ENCODE results near the gene MMP15.

MMP15 gene

DNA sequence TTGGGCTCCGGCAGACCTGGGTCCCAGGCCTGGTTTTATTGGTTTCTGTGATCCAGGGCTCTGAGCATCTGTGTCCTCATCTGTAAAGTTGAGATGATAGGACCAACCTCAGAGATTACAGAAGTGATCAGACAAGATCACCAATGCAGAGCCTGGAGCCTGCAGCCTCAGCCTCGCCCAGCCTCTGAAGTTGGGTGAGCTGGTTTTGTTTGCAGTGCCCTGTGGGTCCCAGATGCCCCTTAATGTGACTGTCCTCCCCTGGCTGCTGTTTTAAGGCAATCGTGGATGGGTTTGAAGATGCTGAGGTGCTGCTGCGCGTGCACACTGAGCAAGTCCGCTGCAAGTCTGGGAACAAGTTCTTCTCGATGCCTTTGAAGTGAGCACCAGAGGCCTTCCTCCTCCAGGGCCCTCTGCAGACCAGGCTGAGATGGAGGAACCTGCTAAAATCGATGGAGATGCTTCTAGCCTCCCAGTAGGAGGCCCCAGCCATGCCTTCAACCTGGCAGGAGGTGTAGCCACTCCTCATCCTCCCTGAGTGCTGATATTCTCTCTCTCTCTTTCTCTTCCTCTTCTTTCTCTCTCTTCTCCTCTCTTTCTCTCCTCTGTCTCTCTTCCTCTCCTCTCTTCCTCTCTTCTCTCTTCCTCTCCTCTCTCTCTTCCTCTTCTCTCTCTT is 5.6 kb upstream of the MMP15 start:
- no peak for DNase-seq (ENCODE audit: low spot score)

DNA sequence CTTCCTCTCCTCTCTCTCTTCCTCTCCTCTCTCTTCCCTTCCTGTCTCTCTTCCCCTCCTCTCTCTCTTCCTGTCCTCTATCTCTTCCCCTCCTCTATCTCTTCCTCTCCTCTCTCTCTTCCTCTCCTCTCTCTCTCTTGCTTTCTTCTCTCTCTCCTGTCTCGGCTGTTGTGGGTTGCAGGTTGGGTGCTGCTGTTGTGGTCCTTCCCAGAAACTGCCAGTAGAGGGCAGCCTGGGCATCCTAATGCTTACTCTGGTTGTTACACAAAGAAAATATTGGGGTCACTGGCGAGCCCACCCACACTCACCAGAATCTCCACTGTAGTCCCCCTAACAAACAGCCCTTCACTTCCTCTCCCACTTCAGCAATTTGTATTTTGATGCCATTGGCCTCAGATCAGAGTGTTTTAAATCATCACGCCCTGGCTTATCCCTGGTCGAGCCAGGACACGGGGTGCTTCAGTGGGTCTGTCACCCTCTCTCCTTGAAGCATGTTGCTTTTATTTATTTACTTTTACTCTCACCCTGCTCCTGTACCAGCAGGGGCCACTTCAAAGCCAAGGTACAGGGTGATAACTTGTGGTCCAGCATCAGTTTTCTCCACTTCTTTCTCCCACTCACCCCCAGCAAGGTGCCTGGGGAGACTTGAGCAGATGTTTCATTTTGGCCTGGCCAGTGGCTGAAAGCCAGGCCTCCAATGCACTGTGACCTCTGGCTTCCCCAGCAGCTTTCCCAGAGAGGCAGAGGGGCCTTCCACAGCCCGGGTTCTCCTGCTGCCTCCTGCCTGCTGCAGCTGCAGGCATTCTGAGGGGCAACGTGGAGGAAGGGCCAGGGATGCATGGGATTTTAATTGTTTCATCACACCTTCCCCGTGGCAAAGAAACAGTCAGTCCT is 4.7 kb upstream of the MMP15 start:
- peak; percentile 82 for DNase-seq (ENCODE audit: low spot score)

DNA sequence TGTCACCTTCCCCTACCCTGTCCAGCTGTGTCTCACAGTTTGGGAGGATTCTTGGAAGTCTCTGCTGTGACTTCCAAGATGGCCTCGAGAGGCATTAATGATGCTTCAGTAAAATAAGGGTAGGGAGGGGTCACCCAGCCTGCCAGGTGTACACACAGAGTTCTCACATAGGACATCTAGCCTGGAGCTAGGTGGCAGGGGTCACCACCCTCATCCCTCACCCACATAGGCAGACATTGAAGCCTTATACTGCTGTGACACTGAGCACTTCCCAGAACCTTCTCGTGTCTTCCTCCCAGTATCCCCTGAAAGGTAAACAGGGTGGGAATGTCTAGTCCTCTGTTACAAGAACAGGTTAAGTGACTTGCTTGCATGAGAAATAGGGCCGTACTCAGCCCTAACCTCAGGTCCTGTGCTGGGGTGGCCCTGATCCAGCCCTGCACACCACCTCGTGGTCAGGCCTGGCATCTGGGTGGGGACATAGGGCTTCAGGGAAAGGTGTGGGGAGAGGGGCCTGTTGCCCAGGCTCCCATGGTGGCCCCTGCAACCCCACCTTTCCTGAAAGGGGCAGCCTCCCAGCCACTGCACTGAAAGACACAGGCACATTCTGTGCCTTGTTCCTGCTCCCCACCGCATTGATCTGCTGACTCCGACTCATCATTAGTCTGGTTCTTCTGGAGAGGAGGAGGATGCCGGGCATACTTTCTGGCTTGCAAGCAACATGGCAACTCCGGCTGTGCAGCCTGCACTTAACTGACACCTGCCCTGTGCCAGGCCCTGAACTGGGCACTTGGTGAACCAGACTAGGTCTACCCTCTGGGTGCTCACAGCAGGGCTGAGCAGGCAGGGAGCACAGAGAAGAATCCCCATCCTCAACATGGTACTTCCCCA is 3.6 kb upstream of the MMP15 start:
- no peak for DNase-seq (ENCODE audit: low spot score)

DNA sequence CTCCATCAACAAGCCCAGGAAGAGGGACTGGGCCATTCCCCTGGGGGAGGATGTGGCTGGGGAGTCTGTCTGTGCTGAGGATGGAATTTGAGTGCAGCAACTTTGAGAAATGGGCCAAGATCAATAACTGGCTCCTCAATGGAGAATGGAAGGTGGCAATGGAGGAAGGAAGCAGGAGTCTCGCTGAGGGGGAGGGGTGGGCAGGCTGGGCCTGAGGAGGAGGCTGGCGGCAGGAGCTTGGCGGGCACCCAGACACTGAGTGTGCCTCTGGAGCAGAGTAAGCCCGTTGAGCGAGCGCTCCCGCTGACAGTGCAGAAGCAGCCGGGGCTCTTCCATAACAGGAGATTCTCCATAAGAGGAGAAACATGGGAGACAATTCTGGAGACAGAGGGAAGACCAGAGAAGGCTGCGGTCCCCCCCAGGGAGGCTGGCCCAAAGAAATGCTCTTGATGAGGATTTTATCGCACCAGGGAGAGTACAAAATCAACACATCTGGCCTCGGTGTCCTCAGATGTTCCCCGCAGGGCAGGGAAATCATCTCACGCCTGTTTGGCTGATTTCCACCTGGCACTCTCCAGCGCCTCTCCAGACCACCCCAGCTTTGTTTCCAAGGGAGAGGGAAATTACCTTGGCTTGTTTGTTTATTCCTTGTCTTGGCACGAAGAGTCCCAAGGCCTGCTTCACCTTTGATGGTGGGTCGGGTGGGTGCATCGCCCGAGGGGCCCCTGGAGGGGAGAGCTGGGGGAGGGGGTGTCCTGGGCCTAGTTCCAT is 2.8 kb upstream of the MMP15 start:
- DNase-seq (ENCODE audit: low spot score), result peak; percentile 79

DNA sequence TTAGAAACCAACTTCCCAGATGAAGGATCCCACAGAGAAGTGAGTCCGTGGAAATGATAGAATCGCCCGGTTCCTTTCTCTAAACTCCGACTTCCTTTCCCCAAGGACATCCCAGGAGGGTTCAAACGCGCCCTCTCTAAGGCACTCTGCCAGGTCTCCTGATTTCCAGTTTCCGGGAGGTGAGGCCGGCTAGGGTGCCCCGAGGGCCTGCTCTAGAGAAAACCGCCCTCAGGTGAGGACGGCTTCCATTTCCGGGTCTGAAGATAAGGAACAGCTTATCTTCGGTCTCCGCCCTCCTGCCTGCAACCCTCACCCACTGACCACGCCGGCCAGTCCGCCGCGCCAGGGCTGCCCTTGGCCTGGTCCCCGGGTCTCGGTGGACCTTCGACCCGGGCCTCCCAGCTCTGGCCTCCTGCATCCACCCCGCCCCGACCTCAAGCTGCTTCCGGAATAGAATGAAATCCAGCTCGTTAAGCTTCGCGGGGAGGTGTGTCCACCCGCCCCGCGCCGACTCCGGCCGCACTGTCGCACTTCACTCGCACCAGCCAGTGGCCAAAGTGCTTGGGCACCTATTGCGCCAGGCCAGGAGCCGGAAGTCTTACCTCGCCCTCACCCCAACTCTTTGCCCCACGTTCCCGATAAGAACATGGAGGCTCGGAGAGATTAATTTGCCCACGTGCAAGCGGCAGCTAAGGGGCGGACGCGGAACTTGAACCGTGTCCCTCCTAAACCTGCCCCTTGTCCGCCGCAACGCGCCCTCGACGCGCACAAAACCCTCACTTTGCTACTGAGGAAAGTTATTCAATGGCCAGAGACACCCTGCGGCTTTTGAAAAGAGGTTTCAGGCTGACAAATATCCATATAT is 836 bp upstream of the MMP15 start:
- no peak for DNase-seq (ENCODE audit: low spot score)

DNA sequence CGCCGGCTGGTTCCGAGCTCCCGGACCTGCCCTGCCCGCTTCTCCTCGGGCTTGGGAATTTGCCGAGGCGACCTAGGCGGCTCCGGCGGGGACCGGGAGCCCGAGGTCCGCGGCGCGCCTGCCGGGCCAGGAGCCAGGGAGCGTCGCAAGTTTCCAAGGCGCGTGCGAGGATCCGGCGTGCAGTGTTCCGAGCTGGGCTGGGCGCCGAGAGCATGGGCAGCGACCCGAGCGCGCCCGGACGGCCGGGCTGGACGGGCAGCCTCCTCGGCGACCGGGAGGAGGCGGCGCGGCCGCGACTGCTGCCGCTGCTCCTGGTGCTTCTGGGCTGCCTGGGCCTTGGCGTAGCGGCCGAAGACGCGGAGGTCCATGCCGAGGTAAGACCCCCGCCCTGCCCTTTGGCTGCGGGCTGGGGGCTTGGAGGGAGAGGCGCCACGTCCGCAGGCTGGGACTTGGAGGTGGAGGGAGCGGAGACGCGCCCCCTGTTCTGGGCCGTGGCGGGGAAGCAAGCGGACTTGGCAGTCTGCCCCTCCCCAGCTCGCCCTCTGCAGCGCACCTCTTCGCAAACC is 668 bp downstream of the MMP15 start:
- no peak for DNase-seq (ENCODE audit: low spot score)

DNA sequence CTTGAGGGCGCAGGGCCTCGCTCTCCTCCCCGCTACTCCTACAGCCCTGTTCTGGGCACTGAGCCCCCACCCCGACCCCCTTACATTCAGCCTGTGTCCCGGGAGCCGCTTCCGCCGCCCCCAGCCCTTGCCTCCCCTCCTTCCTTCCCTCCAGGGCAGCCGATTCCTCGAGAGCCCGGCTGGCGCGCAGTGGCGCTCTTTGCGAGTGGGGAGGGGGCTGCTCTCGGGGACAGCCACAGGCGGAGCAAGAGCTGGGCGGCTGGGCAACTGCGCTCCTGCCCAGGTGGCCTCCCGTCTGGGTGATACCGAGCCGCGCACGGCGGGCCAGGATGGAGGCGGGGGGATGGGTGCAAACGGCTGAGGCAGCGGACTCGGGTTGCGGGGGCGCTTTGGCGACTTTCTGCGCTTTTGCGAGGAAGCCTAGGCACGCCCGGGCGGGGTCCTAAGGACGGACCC is 1.2 kb downstream of the MMP15 start:
- DNase-seq (ENCODE audit: low spot score), result no peak

DNA sequence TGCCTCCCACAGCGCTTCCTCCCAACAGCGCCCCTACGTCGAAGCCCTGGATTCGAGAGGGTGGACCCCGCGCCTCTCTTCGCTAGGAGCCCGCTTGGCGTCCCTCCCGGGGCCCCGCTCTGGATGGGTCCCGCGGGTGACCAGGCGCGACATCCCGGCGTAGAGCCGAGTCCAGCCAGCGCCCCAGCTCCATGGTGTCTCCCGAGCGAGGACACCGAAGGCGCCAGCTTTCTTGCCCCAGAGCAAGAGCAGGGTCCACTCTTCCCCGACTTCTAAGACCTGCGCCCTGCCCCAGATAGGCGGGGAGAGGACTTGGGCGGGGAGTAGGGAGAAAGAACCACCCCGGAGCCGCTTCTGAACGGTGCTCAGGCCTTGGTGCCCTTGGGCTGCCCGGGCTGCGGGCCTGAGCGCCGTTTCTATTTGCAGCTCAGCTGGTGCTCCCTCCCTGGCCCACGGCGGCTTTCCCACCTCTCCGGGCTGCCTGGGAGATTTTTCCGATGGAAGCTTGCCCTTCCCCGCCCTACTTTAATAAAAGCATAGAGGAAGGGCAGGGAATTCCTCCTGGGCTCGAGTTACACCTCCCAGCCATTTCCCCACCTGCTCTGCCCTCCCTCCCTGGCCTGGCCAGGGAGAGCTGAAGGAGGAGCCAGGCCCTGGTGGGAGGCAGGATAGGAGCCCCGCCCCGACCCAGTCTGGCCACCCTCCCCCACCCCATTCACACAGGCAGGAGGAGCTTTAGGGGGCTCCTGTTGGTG is 1.8 kb downstream of the MMP15 start:
- DNase-seq (ENCODE audit: low spot score), result no peak

DNA sequence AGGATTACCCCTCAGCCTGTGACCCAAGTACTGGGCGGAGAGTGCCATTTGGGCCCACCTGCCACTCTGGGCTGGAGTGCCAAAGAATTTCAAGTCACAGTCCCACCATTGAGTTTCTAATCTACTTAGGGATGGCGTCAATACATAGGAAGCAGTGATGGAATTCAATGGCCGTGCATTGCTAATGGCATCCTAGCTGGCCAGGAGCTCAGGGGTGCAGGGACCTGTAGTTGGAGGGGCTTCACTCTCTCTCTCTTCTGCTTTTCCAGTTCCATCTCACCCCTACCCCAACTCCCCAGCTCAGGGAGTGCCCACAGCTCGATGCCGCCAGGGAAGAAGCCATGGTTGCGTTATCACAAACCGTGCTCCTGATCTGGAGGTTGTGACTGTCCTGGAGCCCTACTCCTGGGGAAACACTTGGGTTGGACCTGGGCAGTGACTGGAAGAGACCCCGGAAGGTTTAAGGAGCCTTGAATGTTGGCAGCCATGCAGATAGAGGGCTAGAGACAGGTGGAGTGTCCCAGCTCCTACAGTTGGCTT is 2.4 kb downstream of the MMP15 start:
- DNase-seq (ENCODE audit: low spot score), result no peak

DNA sequence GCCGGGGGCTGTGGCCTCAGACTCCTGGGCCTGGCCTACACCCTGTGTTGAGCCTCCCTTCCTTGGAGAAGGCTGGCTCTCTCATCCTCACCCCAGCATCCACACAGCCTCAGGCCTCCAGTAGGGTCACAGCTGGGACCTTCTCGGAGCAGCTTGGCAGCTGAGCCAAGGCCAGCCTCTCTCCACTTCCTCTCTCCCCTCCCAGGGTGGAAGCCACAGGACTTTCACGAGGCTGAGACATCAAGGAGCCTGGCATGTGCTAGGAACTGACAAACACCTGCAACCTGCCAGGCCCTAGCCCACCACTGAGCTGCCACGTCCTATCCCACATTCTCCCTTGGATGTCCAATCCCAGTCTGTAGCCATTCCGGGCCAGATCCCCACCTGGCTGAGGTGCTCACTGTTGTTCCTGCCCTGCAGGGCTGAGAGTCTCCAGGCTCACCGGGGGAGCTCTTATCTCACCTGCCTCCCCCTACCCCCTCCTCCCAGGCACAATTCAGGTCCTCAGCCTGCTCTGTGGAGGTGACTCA is 3.1 kb downstream of the MMP15 start:
- DNase-seq (ENCODE audit: low spot score), result no peak

DNA sequence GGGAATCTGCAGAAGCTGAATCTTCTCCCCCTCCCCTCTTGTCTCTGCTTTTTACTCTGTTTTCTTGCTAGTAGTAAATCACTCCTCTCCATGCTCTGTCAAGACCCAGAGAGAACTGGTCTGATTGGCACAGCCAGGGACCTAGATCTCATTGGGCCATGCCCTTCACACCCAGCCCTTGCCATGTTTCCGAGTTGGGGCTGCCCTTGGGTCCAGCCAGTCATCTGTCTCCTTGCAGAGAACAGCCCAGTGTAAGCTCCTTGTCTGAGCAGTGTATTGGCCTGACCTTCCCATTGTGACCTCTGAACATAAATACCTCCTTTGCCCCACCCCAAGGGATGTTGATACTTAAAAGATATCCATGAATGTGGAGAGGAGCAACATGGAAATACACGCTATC is 3.9 kb downstream of the MMP15 start:
- DNase-seq (ENCODE audit: low spot score), result no peak

DNA sequence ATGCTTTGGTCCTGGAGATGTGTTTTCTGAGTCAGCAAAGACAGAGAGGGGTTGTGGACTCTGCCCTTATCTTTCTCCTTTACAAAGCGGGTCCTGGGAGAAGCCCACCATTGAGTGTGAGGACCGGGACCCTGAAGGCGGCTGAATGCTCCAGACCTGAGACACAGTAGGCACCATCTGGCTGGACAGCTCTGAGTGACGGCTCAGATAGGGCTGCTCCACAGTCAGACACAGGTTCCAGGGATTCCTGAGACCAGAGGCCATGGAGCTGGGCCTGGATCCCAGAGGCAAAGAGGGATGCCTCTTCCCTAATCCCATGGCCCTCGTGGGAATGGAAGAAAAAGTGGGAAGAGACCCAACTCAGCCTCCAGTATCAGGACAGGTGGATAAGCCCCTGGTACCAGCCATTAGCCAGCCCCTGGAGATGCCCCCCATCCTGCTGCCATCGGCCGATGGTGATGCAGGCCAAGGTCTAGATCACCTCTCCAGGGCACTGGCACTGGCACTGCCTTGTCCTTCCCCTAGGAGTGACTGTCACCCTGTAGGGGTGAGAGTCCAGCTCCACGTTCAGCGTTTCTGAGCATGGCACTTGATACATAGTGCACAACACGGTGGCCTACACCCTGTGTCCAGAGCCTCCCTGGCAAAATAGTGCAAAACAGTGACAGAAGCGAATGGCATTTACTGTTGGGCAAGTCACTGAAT is 4.7 kb downstream of the MMP15 start:
- DNase-seq (ENCODE audit: low spot score), result no peak

DNA sequence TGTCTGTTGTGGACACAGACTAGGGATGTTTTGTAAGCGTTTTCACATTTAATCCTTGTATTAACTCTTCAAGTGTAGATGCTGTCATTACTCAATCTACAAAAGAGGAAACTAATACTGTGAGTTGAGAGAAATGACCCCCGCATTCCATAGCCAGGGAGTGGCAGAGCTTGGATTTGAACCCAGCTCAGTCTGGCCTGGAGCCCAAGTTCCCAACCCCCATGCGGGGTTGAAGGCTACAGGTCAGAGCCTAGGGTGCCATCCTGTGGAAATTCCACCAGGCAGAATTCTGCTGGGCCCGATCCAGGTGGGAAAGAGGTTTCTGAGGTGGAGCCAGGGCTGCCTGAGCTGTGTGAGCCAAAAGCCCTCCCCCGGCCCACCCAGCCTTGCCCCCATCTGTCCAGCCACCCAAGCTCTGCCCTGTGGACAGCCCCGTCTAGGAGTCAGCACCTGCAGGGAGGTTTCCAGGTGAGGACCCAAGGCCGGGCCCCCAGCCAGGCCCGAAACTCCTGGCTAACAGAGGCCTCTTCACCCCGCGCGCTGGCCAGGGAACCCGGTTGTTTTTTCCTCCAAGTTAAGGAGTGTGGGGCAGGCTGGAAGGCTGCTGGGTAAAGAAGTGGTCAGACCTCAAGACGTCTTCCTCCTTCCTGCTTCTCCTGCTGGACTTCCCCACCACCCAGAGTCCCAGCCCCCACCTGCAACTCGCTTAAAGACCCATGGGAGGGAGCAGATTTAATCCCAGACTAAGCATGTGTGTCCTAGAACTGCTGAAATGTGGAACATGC is 5.7 kb downstream of the MMP15 start:
- no peak for DNase-seq (ENCODE audit: low spot score)

DNA sequence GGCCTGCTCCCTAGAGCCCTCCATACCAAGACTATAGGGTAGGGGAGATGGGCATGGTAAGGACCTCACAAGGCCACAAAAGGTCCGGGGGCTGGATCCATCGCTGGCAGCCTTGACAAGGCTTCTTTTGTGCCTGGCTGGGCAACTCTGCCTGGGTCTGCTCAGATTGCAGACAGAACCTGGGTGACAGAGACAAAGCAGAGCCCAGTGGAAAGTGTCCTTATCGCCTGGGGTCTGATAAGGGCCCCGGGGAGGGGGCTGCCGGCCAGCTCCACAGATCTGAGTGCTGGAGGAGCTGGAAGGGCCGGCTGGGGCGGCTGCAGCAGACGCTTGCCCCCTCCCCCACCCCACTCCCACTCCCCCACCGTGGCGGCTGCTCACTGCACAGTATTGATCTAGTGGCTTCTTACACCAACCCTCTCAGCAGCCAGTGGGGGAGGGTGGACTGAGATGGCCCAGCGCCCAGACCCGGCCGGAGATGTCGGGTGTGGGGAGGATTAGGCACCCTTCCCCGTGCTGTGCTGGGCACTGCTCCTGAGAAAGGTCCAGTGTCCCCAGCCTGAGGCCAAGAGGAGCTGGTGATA is 7.2 kb downstream of the MMP15 start:
- DNase-seq (ENCODE audit: low spot score), result peak; percentile 70

DNA sequence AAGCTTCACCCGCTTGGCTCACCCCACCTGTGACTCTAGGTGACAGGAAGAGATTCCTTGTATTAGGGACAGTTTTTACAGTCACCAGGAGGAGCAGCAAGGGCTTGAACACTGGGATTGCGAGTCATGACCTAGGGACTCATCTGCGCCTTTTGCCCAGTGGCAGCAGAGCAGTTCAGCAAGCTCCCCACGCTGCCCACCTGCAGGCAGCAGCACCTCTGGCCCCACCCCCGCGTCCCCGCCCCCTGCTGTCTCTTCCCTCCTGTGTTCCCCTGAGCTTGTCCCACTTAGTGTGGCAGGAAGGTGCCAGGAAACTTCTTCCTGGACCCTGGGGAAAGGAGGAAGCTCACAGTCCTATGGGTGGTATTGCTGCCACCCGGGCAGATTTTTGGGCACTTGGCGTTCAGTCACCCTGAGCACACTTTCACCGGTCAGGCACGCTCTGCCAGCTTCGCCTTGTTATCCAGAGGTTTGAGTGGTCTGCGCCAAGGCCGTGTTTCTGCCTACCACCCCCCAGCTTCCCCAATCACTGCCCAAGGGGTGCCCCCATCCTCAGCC is 8.7 kb downstream of the MMP15 start:
- no peak for DNase-seq (ENCODE audit: low spot score)

DNA sequence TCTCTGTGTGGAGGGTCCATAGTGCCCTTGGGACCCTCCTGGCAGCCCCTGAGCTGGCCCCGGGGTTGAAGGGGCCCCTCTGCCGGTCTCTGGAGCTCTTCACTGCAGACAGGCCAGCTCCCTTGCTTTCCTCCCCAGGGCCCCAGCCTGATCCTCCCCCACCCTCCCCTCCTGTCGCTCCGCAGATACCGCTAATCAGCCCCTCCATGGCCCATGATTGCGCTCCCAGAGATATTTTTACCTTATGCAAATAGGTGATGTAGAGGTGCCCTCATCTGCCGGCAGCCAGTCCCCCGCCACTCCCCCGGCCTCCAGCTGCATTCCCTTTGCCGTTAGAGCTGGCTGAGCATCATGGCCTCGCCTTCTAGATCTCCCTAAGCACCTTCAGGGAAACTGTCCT is 9.2 kb downstream of the MMP15 start:
- DNase-seq (ENCODE audit: low spot score), result no peak

All from Ammon's horn (tissue), 1 donor.